NCI-H460 (cell line): ENCODE results near the gene CDC27. TPM values are rescaled to one million over a fixed set of nuclear protein-coding genes. Genes with fewer than 3 reads are reported as not detected.
"Not testable (repeated sequence)": the region's sequence is repeated elsewhere in the genome, so short reads cannot be mapped to it uniquely, and the experiment has no call there.

ENCODE experiments used
- DNase-seq: peaks from one replicate; pipeline ENCODE4 v3.0.0-alpha.2; 2016; ENCODE audit warnings: low read depth; ENCODE audit errors: extremely low read depth
- total RNA-seq: library from RNA; depleted of rRNA; stranded (reverse); fragments of >200 nt; shearing (Covaris generic); gene quantifications from 2 replicates; pipeline ENCODE4 v1.2.3, GENCODE V29; 2014

Gene CDC27
- total RNA-seq, 1 experiment from 2014 or later, result 138 TPM

GRCh38 chr17:47197821-47198220 lies 8.7 kb upstream of the CDC27 start:
- no peak for DNase-seq

GRCh38 chr17:47193931-47194511 lies 4.9 kb upstream of the CDC27 start:
- DNase-seq, result no peak

GRCh38 chr17:47192554-47192953 lies 3.5 kb upstream of the CDC27 start:
- DNase-seq, result no peak

DNA sequence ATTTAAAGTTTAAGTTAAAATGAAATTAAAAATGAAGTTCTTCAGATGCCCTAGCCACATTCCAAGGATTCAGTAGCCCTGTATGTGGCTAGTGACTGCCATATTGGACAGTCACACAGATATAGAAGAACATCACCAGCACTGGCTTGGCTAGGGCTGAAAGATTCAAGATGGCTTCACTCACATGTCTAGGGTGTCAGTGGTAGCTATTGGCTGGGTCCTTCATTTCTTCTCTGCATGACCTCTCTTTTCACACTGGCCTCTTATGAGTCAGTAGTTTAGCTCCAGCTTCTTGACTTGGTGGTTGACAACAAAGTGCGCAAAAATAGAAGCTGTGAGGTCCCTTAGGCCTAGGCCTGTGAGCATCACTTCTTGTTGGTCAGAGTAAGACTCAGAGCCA lies 1.7 kb upstream of the CDC27 start:
- no peak for DNase-seq

- DNase-seq, result no peak
Measured at GRCh38 chr17:47190243-47190642, 1.1 kb upstream of the CDC27 start.

- DNase-seq, result no peak
Measured at GRCh38 chr17:47189732-47190237, 690 bp upstream of the CDC27 start.

DNA sequence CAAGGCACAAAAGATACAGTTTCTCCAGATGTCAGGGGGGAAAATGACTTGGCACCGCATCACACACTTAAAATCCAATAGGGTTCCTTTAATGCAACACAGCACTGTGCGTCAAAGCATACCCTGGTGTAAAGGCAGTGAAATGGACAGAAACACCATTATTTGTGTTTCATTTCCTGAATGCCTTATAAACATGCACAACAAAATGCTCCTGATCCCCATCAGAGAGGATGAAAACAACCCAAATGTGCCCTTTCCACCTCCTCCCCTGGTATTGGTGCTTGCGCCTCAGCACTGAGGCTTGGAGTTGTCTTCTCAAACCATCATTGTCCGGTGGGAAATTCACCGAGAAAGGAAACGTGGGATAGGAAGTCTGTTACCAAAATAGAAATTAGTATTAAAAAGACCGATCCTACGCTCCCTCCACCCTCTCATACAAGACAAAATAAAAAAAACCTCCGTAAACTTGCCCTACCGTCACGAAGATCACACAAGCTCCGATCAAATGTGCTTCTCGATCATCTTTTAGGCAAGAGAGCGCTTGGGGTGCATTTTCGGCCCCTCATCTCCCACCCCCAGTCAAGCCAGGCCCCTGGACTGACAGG lies 722 bp downstream of the CDC27 start:
- no peak for DNase-seq

DNA sequence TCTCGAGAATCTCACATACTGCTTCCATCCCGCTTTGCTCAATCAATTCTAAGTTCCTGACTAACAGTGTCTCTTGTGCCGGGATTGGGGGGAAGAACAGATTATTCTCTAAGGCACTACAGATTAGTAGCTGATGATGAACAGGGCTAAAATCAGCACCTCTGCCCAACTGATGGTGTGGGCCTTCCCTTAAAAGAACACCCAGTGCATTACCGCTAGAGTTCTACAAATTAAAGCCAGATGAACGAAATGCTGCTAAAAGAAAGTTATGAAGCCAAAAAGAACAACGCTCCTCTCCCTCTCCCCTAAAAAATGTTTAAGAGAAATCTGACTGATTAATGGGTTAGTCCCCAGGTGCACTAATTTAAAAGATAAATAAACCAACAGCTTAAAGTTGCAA lies 4.4 kb downstream of the CDC27 start:
- no peak for DNase-seq

DNA sequence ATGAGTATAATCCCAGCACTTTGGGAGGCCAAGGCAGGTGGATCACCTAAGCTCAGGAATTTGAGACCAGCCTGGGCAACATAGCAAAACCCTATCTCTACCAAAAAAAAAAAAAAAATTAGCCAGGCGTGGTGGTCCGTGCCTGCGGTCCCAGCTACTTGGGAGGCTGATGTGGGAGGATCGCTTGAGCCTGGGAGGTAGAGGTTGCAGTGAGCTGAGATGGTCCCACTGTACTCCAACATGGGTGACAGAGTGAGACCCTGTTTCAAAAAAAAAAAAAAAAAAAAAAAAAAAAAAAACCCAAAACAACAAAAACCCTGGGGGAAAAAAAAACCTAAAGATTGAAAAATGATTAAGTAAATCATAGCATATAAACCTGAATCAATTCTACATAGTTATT lies 8.1 kb downstream of the CDC27 start:
- DNase-seq, result not testable (repeated sequence)

GRCh38 chr17:47180337-47180736 lies 8.8 kb downstream of the CDC27 start:
- no peak for DNase-seq

GRCh38 chr17:47179141-47179540 lies 10.0 kb downstream of the CDC27 start:
- DNase-seq, result no peak

GRCh38 chr17:47177261-47177660 lies 11.8 kb downstream of the CDC27 start:
- no peak for DNase-seq

- no peak for DNase-seq
Measured at GRCh38 chr17:47176389-47176826, 12.7 kb downstream of the CDC27 start.

DNA sequence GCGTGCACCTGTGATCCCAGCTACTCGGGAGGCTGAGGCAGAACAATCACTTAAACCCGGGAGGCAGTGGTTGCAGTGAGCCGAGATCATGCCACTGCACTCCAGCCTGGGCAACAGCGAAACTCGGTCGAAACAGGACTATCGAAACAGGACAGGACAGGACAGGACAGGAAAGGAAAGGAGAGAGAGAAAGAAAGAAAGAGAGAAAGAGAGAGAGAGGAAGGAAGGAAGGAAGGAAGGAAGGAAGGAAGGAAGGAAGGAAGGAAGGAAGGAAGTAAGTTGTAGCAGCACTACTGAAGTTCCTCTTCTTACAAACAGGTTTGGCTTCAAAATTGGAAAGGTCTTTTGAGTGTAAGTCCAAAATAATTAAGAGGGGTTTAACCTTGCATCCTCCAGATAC lies 14.3 kb downstream of the CDC27 start:
- not testable (repeated sequence) for DNase-seq

- DNase-seq, result no peak
Measured at GRCh38 chr17:47172696-47173565, 16.2 kb downstream of the CDC27 start.

DNA sequence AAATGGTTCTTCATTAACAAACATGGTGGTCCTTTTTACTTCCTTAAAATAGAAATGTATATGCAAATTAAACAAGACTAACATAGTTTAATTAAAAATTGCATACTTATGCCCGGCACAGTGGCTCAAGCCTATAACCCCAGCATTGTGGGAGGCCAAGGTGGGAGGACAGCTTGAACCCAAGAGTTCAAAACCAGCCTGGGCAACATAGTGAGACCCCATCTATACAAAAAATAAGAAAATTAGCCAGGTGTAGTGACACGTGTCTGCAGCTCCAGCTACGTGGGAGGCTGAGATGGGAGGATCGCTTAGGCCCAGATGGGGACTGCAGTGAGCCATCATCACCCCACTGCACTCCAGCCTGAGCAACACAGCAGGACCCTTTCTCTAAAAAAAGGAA lies 18.4 kb downstream of the CDC27 start:
- DNase-seq, result no peak

- not testable (repeated sequence) for DNase-seq
Measured at GRCh38 chr17:47168896-47169295, 20.2 kb downstream of the CDC27 start.

- not testable (repeated sequence) for DNase-seq
Measured at GRCh38 chr17:47166854-47167253, 22.2 kb downstream of the CDC27 start.

DNA sequence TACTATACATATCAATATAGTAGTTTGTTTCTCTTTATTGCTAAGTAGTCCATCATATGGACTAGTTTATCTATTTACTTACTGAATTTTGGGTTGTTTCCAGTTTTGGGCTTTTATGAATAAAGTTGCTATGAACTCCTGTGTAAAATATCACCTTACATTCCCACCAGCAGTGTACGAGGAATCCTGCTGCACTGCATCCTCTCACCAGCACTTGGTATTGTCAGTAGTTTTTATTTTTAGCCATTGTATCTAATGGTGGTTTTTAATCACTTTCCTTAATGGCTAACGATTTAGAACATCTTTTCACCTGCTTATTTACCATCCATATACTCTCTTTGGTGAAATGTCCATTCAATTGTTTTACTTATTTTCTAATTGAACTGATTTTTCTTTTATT lies 24.0 kb downstream of the CDC27 start:
- DNase-seq, result no peak

DNA sequence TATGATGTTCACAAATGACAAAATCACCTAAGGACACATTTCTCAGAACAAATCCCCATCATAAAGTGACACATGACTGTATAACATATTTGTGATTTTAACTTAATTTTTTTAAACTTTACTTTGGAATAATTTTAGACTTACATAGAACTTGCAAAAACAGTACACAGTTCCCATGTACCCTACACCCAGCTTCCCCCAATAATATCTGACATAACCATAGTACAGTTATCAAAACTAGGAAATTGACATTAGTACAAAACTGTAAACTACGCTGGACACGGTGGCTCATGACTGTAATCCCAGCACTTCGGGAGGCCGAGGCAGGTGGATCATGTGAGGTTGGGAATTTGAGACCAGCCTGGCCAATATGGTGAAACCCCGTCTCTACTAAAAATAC lies 24.8 kb downstream of the CDC27 start:
- no peak for DNase-seq

DNA sequence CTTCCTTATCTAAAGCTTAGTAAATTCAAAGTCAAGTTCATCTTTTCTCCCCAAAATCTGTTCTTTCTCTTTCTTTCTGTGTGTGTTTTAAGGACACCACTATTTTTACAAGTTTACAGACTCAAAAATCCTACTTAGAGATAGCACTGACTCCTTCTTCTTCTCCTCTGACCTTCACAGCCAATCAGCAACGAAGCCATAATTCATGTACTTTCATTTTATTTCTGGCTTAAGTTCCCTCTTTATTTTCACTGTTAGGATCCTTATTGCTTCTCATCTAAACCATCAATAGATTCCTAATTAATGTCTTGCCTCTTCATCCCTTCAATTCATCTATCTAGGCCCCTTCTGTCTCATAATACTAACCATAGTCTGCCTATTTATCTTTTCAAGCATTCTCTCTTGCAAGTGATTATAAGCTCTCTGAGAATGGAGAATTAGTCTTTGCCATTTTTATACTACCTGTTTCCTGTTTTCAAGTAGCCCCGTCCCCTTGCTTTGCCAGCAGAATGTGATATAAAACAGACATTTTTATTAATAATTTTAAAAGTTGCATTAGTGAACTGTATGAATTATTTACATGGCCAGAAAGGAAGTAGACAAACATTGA lies 27.0 kb downstream of the CDC27 start:
- DNase-seq, result no peak
